Activated CD4-positive, alpha-beta T cell treated with anti-CD3 and anti-CD28 coated beads for 36 hours (primary cell): Measurements from ENCODE around the gene PABPN1. TPM values are rescaled to one million over a fixed set of nuclear protein-coding genes. Genes with fewer than 3 reads are reported as not detected.

Experiments
- ATAC-seq: fragments of 200-7000 bp; cut with Tn5 transposase; one replicate; pipeline ENCODE4 v1.10.0; 2021; ENCODE audit warnings: mild to moderate bottlenecking, moderate library complexity
- CTCF ChIA-PET: fragments of 350-600 bp; sonication (Branson Sonifier 250); formaldehyde crosslinking; loops from one replicate; lab custom pipeline; 2021; ENCODE audit warnings: antibody characterized with exemption; lab: Charles Lee
- POLR2A ChIA-PET: fragments of 350-600 bp; sonication (Branson Sonifier 250); formaldehyde crosslinking; loops from one replicate; lab custom pipeline; 2021; ENCODE audit warnings: antibody characterized with exemption, inconsistent platforms; lab: Charles Lee
- DNase-seq: peaks from one replicate; pipeline ENCODE4 v3.0.0-alpha.2; 2020
- H3K27ac Mint-ChIP-seq: one replicate; pipeline ENCODE4 v1.8.0; 2021; ENCODE audit warnings: mixed read lengths
- H3K27me3 Mint-ChIP-seq: one replicate; pipeline ENCODE4 v1.8.0; 2021; ENCODE audit warnings: mixed read lengths
- H3K36me3 Mint-ChIP-seq: one replicate; pipeline ENCODE4 v1.8.0; 2021; ENCODE audit warnings: low read depth, mixed read lengths
- H3K4me1 Mint-ChIP-seq: one replicate; pipeline ENCODE4 v1.8.0; 2021; ENCODE audit warnings: mixed read lengths
- H3K4me3 Mint-ChIP-seq: one replicate; pipeline ENCODE4 v1.8.0; 2021; ENCODE audit warnings: mild to moderate bottlenecking, moderate library complexity, mixed read lengths
- H3K9me3 Mint-ChIP-seq: one replicate; pipeline ENCODE4 v1.8.0; 2021; ENCODE audit warnings: low read depth, mixed read lengths
- intact Hi-C, 2 experiments: fragments of 100-400 bp; cut with DNase I in 1 of 2; cut with micrococcal nuclease in 1 of 2; formaldehyde crosslinking; loops; one replicate each; pipeline versions ENCODE4 v1.14.2 to v1.15.1; 2022 to 2024; cut with DNase I, micrococcal nuclease
- total RNA-seq, 2 experiments: library from RNA; stranded (reverse); gene quantifications; one replicate each; pipeline ENCODE4 v1.2.3, GENCODE V29; 2021

Gene PABPN1
- total RNA-seq, 2 experiments from 2014 or later = 237 to 338 TPM

GRCh38 chr14:23349156-23349845 lies 28.0 kb downstream of the PABPN1 start:
- Mint-ChIP-seq H3K27me3 (peaks cover 28% of the 10 kb centered on the region), H3K36me3 (no peaks in the 10 kb centered on the region), H3K4me3 (no peak overlapping the region), H3K27ac (no peak overlapping the region), H3K4me1 (peaks cover 8% of the 10 kb centered on the region), H3K9me3 (no peaks in the 10 kb centered on the region)
- intact Hi-C loops = no loop called here
- ChIA-PET CTCF (interaction anchor here (0.6 kb wide), 1 partner anchor 196 kb away, joined by 3 read pairs; no protein-coding TSS in a partner anchor), POLR2A (interaction anchor here (0.7 kb wide), 1 partner anchor 216 kb away, joined by 4 read pairs; no protein-coding TSS in a partner anchor)
- DNase-seq (no peak), ATAC-seq (no peak)

DNA sequence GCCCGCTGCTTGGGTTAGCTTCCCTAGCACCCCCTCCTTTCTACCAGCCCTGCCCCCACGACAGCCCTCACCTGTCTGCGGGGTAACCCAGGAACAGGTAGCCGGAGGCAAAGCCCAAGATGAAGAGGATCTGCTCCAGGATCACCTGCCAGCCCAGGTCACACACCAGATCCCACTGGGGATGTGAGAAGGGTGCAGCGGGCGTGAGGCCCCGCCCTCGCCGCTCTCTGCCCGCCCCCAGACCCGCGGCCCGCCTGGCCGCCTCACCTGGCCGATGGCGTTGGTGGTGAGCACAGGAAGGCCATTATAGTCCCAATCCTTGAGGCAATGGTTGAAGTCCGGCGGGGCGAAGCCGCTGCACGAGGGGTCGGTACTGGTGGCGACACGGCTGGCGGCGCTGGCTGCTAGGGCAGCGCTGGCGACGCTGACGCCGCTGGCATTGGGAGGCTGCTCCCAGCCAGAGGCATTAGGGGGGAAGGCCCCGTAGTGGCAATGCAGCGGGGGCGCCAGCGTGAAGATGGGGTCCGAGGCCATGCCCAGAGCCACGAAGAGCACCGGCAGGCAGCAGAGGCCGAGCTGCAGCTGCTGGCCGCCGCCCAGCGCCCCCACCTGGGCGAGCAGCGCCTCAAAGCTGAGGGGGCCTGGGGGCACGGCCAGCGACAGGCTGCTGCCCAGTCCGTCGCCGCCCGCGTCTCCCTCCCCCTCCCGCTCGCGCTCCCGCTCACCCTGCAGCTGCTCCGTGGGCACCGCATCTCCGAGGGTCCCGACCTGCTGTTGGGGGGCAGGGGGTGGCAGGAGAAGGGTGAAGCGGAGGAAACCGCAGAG lies 30.6 kb downstream of the PABPN1 start:
- H3K4me3 Mint-ChIP-seq = peak overlapping the region; percentile 68
- H3K27me3 Mint-ChIP-seq = peaks cover 34% of the 10 kb centered on the region
- intact Hi-C loops = no loop called here
- POLR2A ChIA-PET = interaction anchor here (0.6 to 1.6 kb wide), 2 partner anchors 26 to 205 kb away, joined by 3 to 4 read pairs; no protein-coding TSS in a partner anchor
- ATAC-seq (peak; percentile 34), DNase-seq (peak; percentile 22)
- H3K9me3 Mint-ChIP-seq = no peaks in the 10 kb centered on the region
- CTCF ChIA-PET = interaction anchor here (0.6 to 1.2 kb wide), 4 partner anchors 19 to 34 kb away, joined by 3 read pairs; no protein-coding TSS in a partner anchor
- H3K36me3 Mint-ChIP-seq = no peaks in the 10 kb centered on the region
- H3K4me1 Mint-ChIP-seq = peaks cover 8% of the 10 kb centered on the region
- no peak overlapping the region for H3K27ac Mint-ChIP-seq

DNA sequence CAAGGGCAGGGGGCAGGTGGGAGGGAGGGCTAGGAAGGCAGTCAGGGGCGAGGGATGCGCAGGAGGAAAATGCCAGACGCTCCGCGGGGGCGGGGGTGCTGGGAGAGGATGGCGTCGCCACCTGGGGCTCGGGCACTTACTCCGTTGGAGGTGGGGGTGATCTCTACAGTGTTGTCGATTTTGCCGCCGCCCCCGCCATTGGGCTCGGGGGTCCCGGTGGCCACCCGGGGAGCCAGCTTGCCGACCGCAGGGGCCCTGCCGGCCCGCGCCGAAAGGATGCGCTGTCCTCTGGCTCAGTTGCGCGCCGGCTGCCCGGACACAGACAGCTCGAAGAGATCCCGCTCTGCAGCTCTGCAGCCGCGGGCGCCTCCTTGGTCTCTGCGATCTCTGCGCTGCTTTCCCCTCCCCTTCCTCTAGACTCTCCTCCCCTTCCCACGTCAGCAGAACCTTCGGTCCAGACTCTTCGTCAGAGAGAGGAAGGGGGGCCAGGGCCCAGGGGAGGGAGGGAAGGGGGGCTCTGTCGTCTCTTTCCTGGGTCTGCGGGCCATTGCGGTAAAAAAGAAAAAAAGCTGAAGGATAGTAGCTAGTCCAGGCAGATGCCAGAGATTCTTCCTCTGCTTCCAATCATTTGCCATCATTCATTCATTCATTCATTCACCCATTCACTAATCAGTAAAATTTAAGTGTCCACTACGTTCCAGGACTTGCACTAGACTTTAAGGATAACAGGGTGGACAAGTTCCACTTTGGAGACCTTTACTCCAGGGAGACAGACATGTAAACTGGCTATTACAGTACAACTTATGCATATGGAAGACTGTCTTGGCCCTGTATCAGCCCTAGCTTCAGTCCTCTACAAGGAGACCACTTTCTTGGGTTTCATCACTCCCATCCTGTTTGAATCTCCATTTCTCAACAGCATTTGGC lies 31.5 kb downstream of the PABPN1 start, which contains the start of gene SLC22A17:
Gene SLC22A17 (minus strand): TSS at position 382 of the 927 bp plus-strand sequence.
- Mint-ChIP-seq H3K27me3 (peaks cover 34% of the 10 kb centered on the region), H3K9me3 (no peaks in the 10 kb centered on the region), H3K27ac (no peak within 1 kb of the TSS), H3K36me3 (no peaks in the 10 kb centered on the region), H3K4me3 (peak within 1 kb of the TSS; percentile 68), H3K4me1 (peaks cover 8% of the 10 kb centered on the region)
- CTCF ChIA-PET = interaction anchor here (1.0 to 1.4 kb wide), 5 partner anchors 20 to 33 kb away, joined by 3 to 7 read pairs (median 4); no protein-coding TSS in a partner anchor
- intact Hi-C loops = no loop called here
- POLR2A ChIA-PET = interaction anchor here (0.6 to 1.6 kb wide), 2 partner anchors 27 to 204 kb away, joined by 3 to 4 read pairs; no protein-coding TSS in a partner anchor
- peak; percentile 96 for ATAC-seq
- peak; percentile 77 for DNase-seq

GRCh38 chr14:23353433-23353780 lies 32.1 kb downstream of the PABPN1 start:
- ATAC-seq (no peak), DNase-seq (no peak)
- Mint-ChIP-seq H3K27me3 (peaks cover 34% of the 10 kb centered on the region), H3K36me3 (no peaks in the 10 kb centered on the region), H3K9me3 (no peaks in the 10 kb centered on the region), H3K4me3 (peak overlapping the region; percentile 68), H3K4me1 (peaks cover 8% of the 10 kb centered on the region), H3K27ac (no peak overlapping the region)
- POLR2A ChIA-PET = no interaction called here
- CTCF ChIA-PET = interaction anchor here (1.0 to 1.7 kb wide), 7 partner anchors 8 to 31 kb away, joined by 3 to 7 read pairs (median 4); no protein-coding TSS in a partner anchor
- intact Hi-C loops = no loop called here

DNA sequence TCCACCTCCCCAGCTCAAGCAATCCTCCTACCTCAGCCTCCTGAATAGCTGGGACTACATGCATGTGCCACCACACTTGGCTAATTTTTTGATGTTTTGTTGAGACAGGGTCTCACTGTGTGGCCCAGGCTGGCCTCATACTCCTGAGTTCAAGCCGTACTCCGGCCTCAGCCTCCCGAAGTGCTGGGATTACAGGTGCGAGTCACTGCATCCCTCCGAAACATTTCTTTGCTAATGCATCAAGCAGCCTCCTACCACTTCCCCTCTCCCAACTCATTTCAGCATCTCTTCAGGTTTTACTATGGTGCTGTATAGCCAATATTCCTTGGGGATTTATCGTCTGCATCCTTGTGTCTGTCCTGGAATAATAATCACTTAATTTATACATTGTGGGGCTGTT lies 33.7 kb downstream of the PABPN1 start:
- CTCF ChIA-PET = interaction anchor here (0.5 to 1.7 kb wide), 4 partner anchors 25 to 234 kb away, joined by 3 to 4 read pairs (median 4); no protein-coding TSS in a partner anchor
- intact Hi-C loops = no loop called here
- no peak for ATAC-seq

GRCh38 chr14:23355871-23356435 lies 34.7 kb downstream of the PABPN1 start:
- ATAC-seq (no peak), DNase-seq (no peak)
- intact Hi-C loops = no loop called here
- Mint-ChIP-seq H3K4me1 (peaks cover 9% of the 10 kb centered on the region), H3K27ac (no peak overlapping the region), H3K27me3 (peaks cover 27% of the 10 kb centered on the region), H3K4me3 (no peak overlapping the region), H3K9me3 (no peaks in the 10 kb centered on the region), H3K36me3 (no peaks in the 10 kb centered on the region)
- ChIA-PET POLR2A (no interaction called here), CTCF (no interaction called here)

More for the DNA sequence above, 33.7 kb downstream of the PABPN1 start:
- Mint-ChIP-seq H3K36me3 (no peaks in the 10 kb centered on the region), H3K9me3 (no peaks in the 10 kb centered on the region), H3K4me3 (no peak overlapping the region), H3K4me1 (peaks cover 8% of the 10 kb centered on the region), H3K27ac (no peak overlapping the region), H3K27me3 (peaks cover 34% of the 10 kb centered on the region)
- DNase-seq = no peak
- POLR2A ChIA-PET = no interaction called here

- H3K27me3 Mint-ChIP-seq = peaks cover 23% of the 10 kb centered on the region
- no peak overlapping the region for H3K4me3 Mint-ChIP-seq
- intact Hi-C loops = no loop called here
- ATAC-seq (no peak), DNase-seq (no peak)
- no peaks in the 10 kb centered on the region for H3K9me3 Mint-ChIP-seq
- POLR2A ChIA-PET = no interaction called here
- H3K36me3 Mint-ChIP-seq = no peaks in the 10 kb centered on the region
- no peak overlapping the region for H3K27ac Mint-ChIP-seq
- H3K4me1 Mint-ChIP-seq = peaks cover 13% of the 10 kb centered on the region
- CTCF ChIA-PET = no interaction called here
Observed at GRCh38 chr14:23356662-23357061, 35.4 kb downstream of the PABPN1 start.

GRCh38 chr14:23357261-23357660 lies 36.0 kb downstream of the PABPN1 start:
- Mint-ChIP-seq H3K27me3 (peaks cover 23% of the 10 kb centered on the region), H3K4me1 (peaks cover 13% of the 10 kb centered on the region), H3K27ac (no peak overlapping the region), H3K9me3 (no peaks in the 10 kb centered on the region), H3K36me3 (no peaks in the 10 kb centered on the region), H3K4me3 (no peak overlapping the region)
- CTCF ChIA-PET = no interaction called here
- intact Hi-C loops = no loop called here
- POLR2A ChIA-PET = no interaction called here
- ATAC-seq (no peak), DNase-seq (no peak)

DNA sequence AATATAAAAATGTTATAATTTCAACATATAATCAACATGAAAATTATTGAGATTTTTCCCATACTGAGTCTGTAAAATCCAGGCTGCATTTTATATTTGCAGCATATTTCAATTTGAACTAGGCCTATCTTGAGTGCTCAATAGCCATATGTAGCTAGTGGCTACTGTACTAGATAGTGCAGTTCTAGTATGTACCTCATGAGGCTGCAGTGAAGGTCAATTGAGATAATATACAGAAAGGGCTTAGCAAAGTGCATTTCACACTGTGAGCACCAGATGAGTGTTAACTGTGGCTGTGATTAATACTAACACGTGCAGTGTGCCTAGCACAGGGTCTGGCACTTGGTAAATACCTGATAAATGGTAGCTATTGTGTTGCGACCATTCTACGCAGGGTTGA lies 36.8 kb downstream of the PABPN1 start:
- peaks cover 21% of the 10 kb centered on the region for H3K27me3 Mint-ChIP-seq
- H3K9me3 Mint-ChIP-seq = no peaks in the 10 kb centered on the region
- intact Hi-C loops = no loop called here
- ChIA-PET CTCF (interaction anchor here (1.3 kb wide), 1 partner anchor 25 kb away, joined by 5 read pairs; no protein-coding TSS in a partner anchor), POLR2A (no interaction called here)
- no peak overlapping the region for H3K27ac Mint-ChIP-seq
- H3K36me3 Mint-ChIP-seq = no peaks in the 10 kb centered on the region
- H3K4me1 Mint-ChIP-seq = peaks cover 9% of the 10 kb centered on the region
- H3K4me3 Mint-ChIP-seq = no peak overlapping the region
- no peak for ATAC-seq
- no peak for DNase-seq

DNA sequence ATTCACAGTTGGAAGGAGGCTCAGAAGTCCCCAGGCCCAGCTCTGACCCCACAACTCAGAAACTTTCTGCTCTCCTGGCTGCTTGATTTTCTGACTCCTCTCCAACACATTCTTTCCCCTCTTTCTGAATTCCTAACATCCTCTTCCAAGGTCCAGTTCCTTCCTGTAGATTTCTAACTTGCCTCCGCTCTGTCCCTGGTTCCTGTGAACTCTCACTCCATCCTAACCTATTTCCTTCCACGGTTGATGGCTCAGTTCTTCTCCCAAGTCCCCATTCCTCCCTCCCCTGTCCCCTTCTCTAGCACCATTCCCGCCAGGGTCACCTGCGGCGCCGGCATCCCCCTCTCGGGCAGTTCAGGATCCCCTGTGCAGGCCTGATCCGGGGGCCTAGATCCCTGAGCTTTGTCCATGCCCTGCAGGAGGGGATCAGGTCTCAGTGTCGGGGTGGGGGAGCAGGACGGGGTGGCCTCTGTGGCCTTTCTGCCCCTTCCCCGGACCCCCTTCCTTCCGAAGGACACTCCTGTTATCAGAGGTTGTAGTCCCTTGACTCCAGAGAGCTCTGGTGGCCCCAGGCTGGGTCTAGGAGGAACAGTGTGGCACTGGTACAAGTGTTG lies 37.4 kb downstream of the PABPN1 start:
- Mint-ChIP-seq H3K9me3 (no peaks in the 10 kb centered on the region), H3K4me1 (peaks cover 8% of the 10 kb centered on the region), H3K4me3 (no peak overlapping the region), H3K27ac (no peak overlapping the region), H3K27me3 (peaks cover 15% of the 10 kb centered on the region), H3K36me3 (no peaks in the 10 kb centered on the region)
- intact Hi-C loops = no loop called here
- ChIA-PET POLR2A (interaction anchor here (0.5 kb wide), 1 partner anchor 762 kb away, joined by 4 read pairs; no protein-coding TSS in a partner anchor), CTCF (interaction anchor here (0.5 to 1.3 kb wide), 3 partner anchors 12 to 58 kb away, joined by 3 to 5 read pairs (median 3); no protein-coding TSS in a partner anchor)
- ATAC-seq (no peak), DNase-seq (no peak)
